ENCODE data around the gene FAM20C. TPM values are rescaled to one million over a fixed set of nuclear protein-coding genes. Genes with fewer than 3 reads are reported as not detected.

FAM20C gene
- total and polyA plus RNA-seq, 10 of the 15 experiments (the other 5 are each of a cell fraction or from before 2014, with no cell fraction given), result 0.44 TPM; not detected in 9

- H3K27ac ChIP-seq (ENCODE audit: control insufficient read depth, insufficient read depth), result no peak overlapping the region
- POLR2A ChIA-PET, result no interaction called here
- H3K36me3 ChIP-seq (ENCODE audit: control insufficient read depth in 2 of 2, insufficient read depth in 2 of 2, low read length in 1 of 2), result no peaks in the 10 kb centered on the region
- ATAC-seq (no peak), DNase-seq (ENCODE audit: low read depth, low spot score) (no peak), FAIRE-seq (no peak)
- in situ Hi-C loops (cut with MboI), result no loop called here
- RAD21 ChIA-PET (ENCODE audit: unreplicated experiment), result no interaction called here
- 83% methylated on average over 10 of the region's 12 CpGs for WGBS (ENCODE audit: insufficient coverage, insufficient replicate concordance, low lambda C conversion rate, missing lambda C conversion rate)
- H3K9ac ChIP-seq (ENCODE audit: control insufficient read depth, insufficient read depth, low read length), result no peak overlapping the region
- no peak overlapping the region for H3K4me3 ChIP-seq
- no peaks in the 10 kb centered on the region for H3K79me2 ChIP-seq (ENCODE audit: control insufficient read depth, insufficient read depth, low read length)
- no peaks in the 10 kb centered on the region; the same call in 2 of the 3 replicates for H3K9me3 ChIP-seq (replicated peaks; ENCODE audit: control insufficient read depth, insufficient read depth, low read length)
- H3K4me2 ChIP-seq (ENCODE audit: control insufficient read depth, insufficient read depth), result no peak overlapping the region
- SMC1A ChIA-PET (ENCODE audit: uncharacterized antibody, unreplicated experiment), result no interaction called here
- H3K4me1 ChIP-seq (ENCODE audit: control insufficient read depth, insufficient read depth, low read length), result no peaks in the 10 kb centered on the region
- H2AFZ ChIP-seq (ENCODE audit: control insufficient read depth, low read depth, low read length), result no peak overlapping the region
- H4K20me1 ChIP-seq (ENCODE audit: control insufficient read depth, insufficient read depth), result no peaks in the 10 kb centered on the region
- no TSS peak for BruUV-seq (replicated peaks)
- no peaks in the 10 kb centered on the region for H3K27me3 ChIP-seq (replicated peaks in 1 of 2; ENCODE audit: control insufficient read depth in 2 of 2, insufficient read depth in 2 of 2, low read length in 1 of 2)
- intact Hi-C loops (cut with micrococcal nuclease; ENCODE audit: unreplicated experiment), result no loop called here
- CTCF ChIA-PET, result no interaction called here
- no peak for TF ChIP-seq CREB1 (IDR thresholded peaks at IDR 0.05; ENCODE audit: low read depth)
- TF ChIP-seq TCF7 (IDR thresholded peaks at IDR 0.05; ENCODE audit: borderline replicate concordance), result no peak
- no peak for TF ChIP-seq BCLAF1 (IDR thresholded peaks at IDR 0.05)
- no peak for TF ChIP-seq NR2C2 (IDR thresholded peaks at IDR 0.05; ENCODE audit: borderline replicate concordance, control insufficient read depth, insufficient read length, low read depth)
- TF ChIP-seq, protein P1, sequence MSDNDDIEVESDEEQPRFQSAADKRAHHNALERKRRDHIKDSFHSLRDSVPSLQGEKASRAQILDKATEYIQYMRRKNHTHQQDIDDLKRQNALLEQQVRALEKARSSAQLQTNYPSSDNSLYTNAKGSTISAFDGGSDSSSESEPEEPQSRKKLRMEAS (IDR thresholded peaks at IDR 0.05; ENCODE audit: low read depth, low read length), result no peak
- no peak for TF ChIP-seq REST (IDR thresholded peaks at IDR 0.05; ENCODE audit: low read depth, low read length)
- no peak for TF ChIP-seq CBFB (IDR thresholded peaks at IDR 0.05; ENCODE audit: low read depth)
- no peak for TF ChIP-seq PKNOX1 (IDR thresholded peaks at IDR 0.05)
- TF ChIP-seq, protein P2, sequence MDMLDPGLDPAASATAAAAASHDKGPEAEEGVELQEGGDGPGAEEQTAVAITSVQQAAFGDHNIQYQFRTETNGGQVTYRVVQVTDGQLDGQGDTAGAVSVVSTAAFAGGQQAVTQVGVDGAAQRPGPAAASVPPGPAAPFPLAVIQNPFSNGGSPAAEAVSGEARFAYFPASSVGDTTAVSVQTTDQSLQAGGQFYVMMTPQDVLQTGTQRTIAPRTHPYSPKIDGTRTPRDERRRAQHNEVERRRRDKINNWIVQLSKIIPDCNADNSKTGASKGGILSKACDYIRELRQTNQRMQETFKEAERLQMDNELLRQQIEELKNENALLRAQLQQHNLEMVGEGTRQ (IDR thresholded peaks at IDR 0.05; ENCODE audit: borderline replicate concordance, low read depth, low read length), result no peak
- no peak for TF ChIP-seq JUND (IDR thresholded peaks at IDR 0.05; ENCODE audit: low read depth, low read length)
- TF ChIP-seq KDM1A (IDR thresholded peaks at IDR 0.05; ENCODE audit: borderline replicate concordance), result no peak
- no peak for TF ChIP-seq TBL1XR1 (IDR thresholded peaks at IDR 0.05; ENCODE audit: low read depth, low read length)
- TF ChIP-seq CTCF (IDR thresholded peaks at IDR 0.05 in 2 of 3, conservative IDR thresholded peaks at IDR 0.05 in 1 of 3; ENCODE audit: control insufficient read depth in 2 of 3, extremely low read depth in 1 of 3, insufficient read depth in 1 of 3, low read depth in 3 of 3, low read length in 3 of 3), result no peak
- TF ChIP-seq WRNIP1 (IDR thresholded peaks at IDR 0.05; ENCODE audit: borderline replicate concordance, low read depth, low read length), result no peak
Measured at GRCh38 chr7:268991-269390, 76.6 kb downstream of the FAM20C start.
